ENCODE measurements around the gene SLC9A9. TPM values are rescaled to one million over a fixed set of nuclear protein-coding genes. Genes with fewer than 3 reads are reported as not detected.

The SLC9A9 gene
- total RNA-seq, 1 donor from 2014 or later = 3.0 TPM

GRCh38 chr3:143865302-143865701, 17.0 kb upstream of the SLC9A9 start:
- DNase-seq (ENCODE audit: low read depth) = no peak
- Histone ChIP-seq H3K36me3 (ENCODE audit: control insufficient read depth, insufficient read depth, low read length) (no peaks in the 10 kb centered on the region), H3K4me3 (ENCODE audit: low read depth, low read length) (no peak overlapping the region), H3K27me3 (ENCODE audit: control insufficient read depth, insufficient read depth, low read length) (no peaks in the 10 kb centered on the region)
- TF ChIP-seq, protein P1, sequence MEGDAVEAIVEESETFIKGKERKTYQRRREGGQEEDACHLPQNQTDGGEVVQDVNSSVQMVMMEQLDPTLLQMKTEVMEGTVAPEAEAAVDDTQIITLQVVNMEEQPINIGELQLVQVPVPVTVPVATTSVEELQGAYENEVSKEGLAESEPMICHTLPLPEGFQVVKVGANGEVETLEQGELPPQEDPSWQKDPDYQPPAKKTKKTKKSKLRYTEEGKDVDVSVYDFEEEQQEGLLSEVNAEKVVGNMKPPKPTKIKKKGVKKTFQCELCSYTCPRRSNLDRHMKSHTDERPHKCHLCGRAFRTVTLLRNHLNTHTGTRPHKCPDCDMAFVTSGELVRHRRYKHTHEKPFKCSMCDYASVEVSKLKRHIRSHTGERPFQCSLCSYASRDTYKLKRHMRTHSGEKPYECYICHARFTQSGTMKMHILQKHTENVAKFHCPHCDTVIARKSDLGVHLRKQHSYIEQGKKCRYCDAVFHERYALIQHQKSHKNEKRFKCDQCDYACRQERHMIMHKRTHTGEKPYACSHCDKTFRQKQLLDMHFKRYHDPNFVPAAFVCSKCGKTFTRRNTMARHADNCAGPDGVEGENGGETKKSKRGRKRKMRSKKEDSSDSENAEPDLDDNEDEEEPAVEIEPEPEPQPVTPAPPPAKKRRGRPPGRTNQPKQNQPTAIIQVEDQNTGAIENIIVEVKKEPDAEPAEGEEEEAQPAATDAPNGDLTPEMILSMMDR (IDR thresholded peaks at IDR 0.05; ENCODE audit: insufficient read depth, low read length, poor library complexity, severe bottlenecking) = no peak

DNA sequence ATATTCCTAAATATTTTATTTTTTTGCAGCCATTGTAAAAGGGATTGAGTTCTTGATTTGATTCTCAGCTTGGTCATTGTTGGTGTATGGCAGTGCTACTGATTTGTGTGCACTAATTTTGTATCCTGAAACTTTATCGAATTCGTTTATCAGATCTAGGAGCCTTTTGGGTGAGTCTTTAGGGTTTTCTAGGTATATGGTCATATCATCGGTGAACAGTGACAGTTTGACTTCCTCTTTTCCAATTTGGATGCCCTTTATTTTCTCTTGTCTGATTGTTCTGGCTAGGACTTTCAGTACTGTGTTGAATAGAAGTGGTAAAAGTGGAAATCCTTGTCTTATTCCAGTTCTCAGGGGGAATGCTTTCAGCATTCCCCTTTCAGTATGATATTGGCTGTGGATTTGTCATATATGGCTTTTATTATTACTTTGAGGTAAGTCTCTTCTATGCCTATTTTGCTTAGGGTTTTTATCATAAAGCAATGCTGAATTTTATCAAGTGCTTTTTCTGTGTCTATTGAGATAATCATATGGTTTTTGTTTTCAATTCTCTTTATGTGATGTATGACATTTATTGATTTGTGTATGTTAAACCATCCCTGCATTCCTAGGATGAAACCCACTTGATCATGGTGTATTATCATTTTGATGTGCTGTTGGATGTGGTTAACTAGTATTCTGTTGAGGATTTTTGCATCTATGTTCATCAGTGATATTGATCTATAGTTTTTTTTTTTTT, 11.4 kb upstream of the SLC9A9 start:
- Histone ChIP-seq H3K36me3 (ENCODE audit: control insufficient read depth, insufficient read depth, low read length) (no peaks in the 10 kb centered on the region), H3K4me3 (ENCODE audit: low read depth, low read length) (no peak overlapping the region), H3K27me3 (ENCODE audit: control insufficient read depth, insufficient read depth, low read length) (no peaks in the 10 kb centered on the region)
- DNase-seq (ENCODE audit: low read depth) = no peak
- TF ChIP-seq, protein P1 (IDR thresholded peaks at IDR 0.05; ENCODE audit: insufficient read depth, low read length, poor library complexity, severe bottlenecking) = no peak

- Histone ChIP-seq H3K27me3 (ENCODE audit: control insufficient read depth, insufficient read depth, low read length) (no peaks in the 10 kb centered on the region), H3K36me3 (ENCODE audit: control insufficient read depth, insufficient read depth, low read length) (no peaks in the 10 kb centered on the region), H3K4me3 (ENCODE audit: low read depth, low read length) (no peak overlapping the region)
- no peak for DNase-seq (ENCODE audit: low read depth)
- TF ChIP-seq, protein P1 (IDR thresholded peaks at IDR 0.05; ENCODE audit: insufficient read depth, low read length, poor library complexity, severe bottlenecking) = no peak
These were observed 8.1 kb upstream of the SLC9A9 start for GRCh38 chr3:143856252-143856970.

DNA sequence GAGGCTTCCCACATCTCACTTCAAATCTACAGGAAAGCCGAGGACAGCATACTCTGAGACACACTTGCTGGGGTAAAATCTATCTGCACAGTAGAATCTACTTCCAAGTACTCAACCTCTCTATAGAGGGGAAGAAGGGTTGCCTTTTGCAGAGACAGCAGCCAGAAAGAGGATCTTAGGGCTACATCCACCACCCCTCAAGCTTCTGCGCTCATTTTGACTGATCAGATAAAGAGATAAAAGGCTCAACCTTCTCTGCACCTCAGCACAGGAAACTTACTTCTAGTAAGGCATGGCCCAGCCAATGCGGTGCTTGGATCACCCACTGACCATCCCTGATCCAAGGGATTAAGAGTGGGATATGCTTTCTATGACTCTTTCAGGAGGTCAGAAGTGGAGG, 6.9 kb upstream of the SLC9A9 start:
- H3K4me3 ChIP-seq (ENCODE audit: low read depth, low read length) = no peak overlapping the region
- DNase-seq (ENCODE audit: low read depth) = no peak
- TF ChIP-seq, protein P1 (IDR thresholded peaks at IDR 0.05; ENCODE audit: insufficient read depth, low read length, poor library complexity, severe bottlenecking) = no peak
- H3K27me3 ChIP-seq (ENCODE audit: control insufficient read depth, insufficient read depth, low read length) = no peaks in the 10 kb centered on the region
- no peaks in the 10 kb centered on the region for H3K36me3 ChIP-seq (ENCODE audit: control insufficient read depth, insufficient read depth, low read length)

DNA sequence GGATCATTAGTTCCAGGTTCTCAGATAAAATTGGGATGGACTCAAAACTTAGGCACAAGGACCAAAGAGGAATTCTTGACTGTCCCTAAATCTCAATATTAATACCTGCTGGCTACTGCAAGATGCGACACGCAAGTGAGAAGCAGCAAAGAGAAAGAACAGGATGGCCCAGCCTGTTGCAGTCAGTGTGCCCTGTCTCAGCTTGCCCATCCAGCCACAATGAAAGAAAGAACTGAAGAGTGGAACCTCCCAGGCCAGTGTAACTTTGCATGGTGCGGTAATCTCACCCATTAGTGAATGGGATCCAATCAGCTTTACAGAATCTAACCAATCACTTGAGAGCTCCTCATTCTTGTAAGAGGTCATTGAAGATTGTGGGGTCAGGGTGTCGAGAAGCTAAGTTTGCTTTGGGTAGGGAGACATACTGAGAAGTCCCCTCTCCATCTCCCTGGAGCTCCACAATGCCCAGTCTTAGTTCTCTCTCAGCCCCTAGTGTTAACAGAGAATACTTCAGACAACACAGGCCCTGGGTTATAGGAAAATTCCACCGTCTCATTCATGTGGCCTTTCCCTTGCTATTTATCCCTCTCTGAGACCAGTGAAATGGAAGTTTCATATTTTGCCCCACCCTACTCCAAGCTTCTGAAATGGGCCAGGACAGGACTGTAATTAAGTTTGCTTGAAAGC, 3.2 kb upstream of the SLC9A9 start:
- no peak for DNase-seq (ENCODE audit: low read depth)
- no peak overlapping the region for H3K4me3 ChIP-seq (ENCODE audit: low read depth, low read length)
- TF ChIP-seq, protein P1 (IDR thresholded peaks at IDR 0.05; ENCODE audit: insufficient read depth, low read length, poor library complexity, severe bottlenecking) = no peak
- H3K36me3 ChIP-seq (ENCODE audit: control insufficient read depth, insufficient read depth, low read length) = no peaks in the 10 kb centered on the region
- H3K27me3 ChIP-seq (ENCODE audit: control insufficient read depth, insufficient read depth, low read length) = no peaks in the 10 kb centered on the region
